ENCODE results near the gene UQCRQ.

The UQCRQ gene

DNA sequence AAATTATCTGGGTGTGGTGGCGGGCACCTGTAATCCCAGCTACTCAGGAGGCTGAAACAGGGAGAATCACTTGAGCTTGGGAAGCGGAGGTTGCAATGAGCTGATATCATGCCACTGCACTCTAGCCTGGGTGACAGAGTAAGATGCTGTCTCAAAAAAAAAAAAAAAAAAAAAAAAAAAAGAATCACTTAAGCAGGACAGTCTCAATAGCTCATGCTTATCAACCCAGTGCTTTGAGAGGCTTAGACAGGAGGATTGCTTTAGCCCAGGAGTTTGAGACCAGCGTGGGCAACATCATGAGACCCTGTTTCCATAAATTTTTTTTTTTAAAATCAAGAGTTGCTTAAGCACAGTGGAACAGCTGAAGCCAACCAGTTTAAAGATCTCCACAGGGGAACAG lies 49.6 kb downstream of the UQCRQ start:
- no peak for DNase-seq
